Measurements from ENCODE around the gene AFAP1.

- TF ChIP-seq, protein P1, sequence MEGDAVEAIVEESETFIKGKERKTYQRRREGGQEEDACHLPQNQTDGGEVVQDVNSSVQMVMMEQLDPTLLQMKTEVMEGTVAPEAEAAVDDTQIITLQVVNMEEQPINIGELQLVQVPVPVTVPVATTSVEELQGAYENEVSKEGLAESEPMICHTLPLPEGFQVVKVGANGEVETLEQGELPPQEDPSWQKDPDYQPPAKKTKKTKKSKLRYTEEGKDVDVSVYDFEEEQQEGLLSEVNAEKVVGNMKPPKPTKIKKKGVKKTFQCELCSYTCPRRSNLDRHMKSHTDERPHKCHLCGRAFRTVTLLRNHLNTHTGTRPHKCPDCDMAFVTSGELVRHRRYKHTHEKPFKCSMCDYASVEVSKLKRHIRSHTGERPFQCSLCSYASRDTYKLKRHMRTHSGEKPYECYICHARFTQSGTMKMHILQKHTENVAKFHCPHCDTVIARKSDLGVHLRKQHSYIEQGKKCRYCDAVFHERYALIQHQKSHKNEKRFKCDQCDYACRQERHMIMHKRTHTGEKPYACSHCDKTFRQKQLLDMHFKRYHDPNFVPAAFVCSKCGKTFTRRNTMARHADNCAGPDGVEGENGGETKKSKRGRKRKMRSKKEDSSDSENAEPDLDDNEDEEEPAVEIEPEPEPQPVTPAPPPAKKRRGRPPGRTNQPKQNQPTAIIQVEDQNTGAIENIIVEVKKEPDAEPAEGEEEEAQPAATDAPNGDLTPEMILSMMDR (IDR thresholded peaks at IDR 0.05): no peak
- no peak for TF ChIP-seq POLR2A (IDR thresholded peaks at IDR 0.05)
These were observed 132.2 kb downstream of the AFAP1 start for GRCh38 chr4:7807351-7807921.

All from uterus (tissue), 2 donors.